Measurements from ENCODE around the gene RXRA.
"Not testable (repeated sequence)": the region's sequence is repeated elsewhere in the genome, so short reads cannot be mapped to it uniquely, and the experiment has no call there.

The RXRA gene

GRCh38 chr9:134308639-134309220, 17.5 kb upstream of the RXRA start:
- not testable (repeated sequence) for DNase-seq (ENCODE audit: low spot score)

GRCh38 chr9:134313470-134313869, 12.8 kb upstream of the RXRA start:
- no peak for DNase-seq (ENCODE audit: low spot score)

GRCh38 chr9:134314039-134314949, 12.0 kb upstream of the RXRA start:
- no peak for DNase-seq (ENCODE audit: low spot score)

DNA sequence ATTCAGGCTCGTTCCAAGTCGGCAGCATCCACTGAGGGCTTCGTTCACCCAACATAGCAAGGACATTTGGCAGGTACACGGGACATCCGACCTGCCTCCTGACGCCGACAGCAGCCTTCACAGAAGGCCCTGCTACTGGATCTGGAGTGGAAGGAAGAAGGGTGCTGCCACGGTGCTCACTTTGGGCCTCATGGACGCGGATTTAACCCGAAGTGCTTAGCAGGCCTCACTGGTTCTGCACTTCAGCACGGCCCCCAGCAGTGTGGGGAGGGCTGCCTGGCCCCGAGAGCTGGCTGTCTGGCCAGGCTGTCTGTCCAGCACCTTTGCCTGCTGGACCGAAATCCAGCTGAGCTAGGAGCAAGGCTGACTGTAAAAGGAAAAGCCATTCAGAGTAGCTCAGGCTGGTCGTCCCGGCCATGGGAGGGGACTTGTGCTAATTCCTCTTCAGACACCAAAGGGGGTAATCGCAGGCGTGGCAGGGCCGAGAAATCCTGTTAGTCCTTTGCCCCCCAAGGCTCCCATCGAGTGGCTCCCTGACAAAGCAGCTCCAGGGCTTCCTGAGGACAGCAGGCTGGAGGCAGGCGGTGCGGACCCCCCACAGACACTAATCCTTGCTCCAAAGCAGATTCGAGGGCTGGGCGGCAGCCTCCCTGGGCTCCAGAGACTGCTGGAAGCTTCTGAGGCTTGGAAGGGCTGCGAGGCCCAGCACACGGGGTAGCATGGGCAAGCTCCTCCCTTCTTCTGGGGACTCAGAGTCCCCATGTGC, 11.1 kb upstream of the RXRA start:
- DNase-seq (ENCODE audit: low spot score): no peak

DNA sequence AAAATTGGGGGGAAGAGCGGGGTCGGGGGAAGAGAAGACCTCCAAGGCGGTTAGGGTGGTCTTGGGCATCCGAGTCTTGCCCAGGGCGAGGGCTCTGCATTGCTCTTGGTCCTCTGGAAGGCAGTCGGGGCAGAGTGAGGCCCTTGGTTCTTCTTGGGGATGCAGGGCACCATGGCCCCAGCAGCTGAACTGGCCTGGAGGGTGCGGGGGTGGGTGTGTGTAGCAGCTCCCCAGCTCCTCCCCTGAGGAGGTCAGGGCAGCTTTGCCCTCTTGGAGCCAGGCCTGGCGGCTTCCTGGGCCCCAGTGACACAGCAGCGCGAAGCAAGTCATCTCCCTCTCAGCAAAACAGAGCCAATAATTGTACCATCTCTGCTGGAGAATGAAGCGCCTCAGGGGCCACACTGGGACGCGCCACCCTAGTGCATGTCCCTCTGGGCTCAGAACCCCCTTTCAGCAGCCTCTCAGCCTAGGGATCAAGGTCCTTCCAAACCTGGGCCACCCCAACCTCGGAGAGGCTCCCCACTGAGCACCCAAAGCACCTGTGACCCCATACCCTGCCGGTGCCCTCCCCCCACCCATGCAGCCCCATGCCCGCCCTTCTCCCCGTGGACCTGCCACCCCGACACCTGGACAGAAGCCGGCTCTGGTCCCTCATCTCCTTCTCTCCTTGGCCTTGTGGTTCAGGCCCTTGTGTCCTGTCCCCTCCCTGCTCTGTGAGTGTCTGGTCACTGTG, 10.4 kb upstream of the RXRA start:
- no peak for DNase-seq (ENCODE audit: low spot score)

DNA sequence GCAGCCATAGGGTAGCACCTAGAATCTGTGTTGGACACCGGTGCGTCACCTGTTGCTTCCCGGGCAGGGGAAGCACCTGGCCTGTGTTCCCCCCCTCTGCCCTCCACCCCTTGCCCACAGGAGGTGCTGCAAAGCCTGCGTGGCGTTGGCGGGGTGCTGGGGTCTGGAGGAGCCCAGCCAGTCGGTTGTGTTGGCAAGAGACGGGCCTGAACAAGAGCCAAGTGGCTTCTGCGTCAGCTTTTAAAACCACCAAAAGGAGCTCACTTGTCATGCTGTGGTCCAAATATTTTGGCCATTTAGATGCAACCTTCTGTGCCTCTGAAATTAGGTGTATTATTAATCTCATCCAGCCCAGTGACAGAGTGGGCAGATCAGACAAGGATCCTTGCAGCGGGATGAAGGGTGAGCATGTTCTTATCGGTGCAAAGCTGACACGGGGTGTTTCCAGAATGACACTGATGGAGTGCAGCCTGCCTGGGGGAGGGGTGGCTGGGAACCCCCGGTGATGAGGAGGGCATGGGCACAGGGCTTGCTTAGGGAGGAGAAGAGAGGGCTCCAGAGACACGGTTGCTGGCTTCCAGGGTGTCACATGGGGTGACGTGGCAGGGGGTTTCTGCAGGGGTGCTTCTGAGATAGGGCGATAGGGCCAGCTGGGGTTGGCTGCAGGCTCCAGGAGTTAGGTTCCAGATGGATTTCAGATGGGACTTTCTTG, 9.7 kb upstream of the RXRA start:
- no peak for DNase-seq (ENCODE audit: low spot score)

DNA sequence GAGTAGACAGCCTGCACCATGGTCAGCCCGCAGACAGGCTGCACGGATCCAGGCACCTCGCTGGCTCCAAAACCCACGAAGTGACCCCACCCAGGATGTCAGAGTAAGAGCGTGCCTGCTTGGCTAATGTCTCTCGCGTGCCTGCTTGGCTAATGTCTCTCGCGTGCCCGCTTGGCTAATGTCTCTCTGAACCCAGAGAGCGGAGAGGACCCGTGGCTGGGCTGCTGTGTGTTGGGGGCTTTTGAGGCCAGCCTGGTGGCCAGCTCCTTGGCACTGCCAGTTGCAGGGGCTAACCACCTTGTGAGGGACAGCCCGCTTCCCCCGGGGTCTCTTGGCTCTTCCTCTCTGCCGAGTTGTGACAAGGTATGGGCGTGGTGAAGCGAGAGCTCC, 8.9 kb upstream of the RXRA start:
- no peak for DNase-seq (ENCODE audit: low spot score)

- no peak for DNase-seq (ENCODE audit: low spot score)
Measured at GRCh38 chr9:134317790-134318414, 8.4 kb upstream of the RXRA start.

- DNase-seq (ENCODE audit: low spot score): no peak
Measured at GRCh38 chr9:134318481-134318891, 7.8 kb upstream of the RXRA start.

GRCh38 chr9:134318941-134319305, 7.3 kb upstream of the RXRA start:
- DNase-seq (ENCODE audit: low spot score): no peak

GRCh38 chr9:134319306-134320125, 6.7 kb upstream of the RXRA start:
- DNase-seq (ENCODE audit: low spot score): no peak

GRCh38 chr9:134320126-134320867, 6.0 kb upstream of the RXRA start:
- no peak for DNase-seq (ENCODE audit: low spot score)

DNA sequence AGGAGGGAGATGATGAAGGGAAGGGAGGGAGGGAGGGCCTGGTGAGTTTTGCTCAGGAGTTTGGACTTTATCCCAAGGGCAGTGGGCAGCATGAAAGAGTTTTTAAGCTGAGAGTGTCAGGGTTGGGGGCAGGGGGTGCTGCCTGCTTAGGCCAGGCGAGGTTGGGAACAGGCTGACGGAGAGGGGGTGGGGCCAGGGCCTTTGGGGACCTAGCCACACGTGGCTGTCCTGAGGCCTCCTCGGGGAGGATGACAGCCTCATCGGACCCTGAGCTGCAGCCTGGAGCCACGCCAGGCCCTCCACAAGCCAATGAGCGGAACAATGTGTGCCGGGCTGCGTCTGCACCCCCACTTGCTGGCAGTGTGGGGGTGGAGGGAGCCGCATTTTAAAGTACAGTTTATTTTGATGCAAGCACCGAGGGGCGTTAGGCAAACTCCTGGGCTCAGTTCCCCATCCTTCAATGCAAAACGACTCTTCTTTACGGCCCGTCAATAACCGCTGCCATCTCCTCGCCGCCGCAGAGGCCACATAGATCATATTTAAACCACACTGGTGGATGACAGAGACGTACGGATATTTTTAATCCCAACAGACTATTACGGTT, 5.3 kb upstream of the RXRA start:
- DNase-seq (ENCODE audit: low spot score): no peak

- DNase-seq (ENCODE audit: low spot score): no peak
Measured at GRCh38 chr9:134321531-134321930, 4.7 kb upstream of the RXRA start.

DNA sequence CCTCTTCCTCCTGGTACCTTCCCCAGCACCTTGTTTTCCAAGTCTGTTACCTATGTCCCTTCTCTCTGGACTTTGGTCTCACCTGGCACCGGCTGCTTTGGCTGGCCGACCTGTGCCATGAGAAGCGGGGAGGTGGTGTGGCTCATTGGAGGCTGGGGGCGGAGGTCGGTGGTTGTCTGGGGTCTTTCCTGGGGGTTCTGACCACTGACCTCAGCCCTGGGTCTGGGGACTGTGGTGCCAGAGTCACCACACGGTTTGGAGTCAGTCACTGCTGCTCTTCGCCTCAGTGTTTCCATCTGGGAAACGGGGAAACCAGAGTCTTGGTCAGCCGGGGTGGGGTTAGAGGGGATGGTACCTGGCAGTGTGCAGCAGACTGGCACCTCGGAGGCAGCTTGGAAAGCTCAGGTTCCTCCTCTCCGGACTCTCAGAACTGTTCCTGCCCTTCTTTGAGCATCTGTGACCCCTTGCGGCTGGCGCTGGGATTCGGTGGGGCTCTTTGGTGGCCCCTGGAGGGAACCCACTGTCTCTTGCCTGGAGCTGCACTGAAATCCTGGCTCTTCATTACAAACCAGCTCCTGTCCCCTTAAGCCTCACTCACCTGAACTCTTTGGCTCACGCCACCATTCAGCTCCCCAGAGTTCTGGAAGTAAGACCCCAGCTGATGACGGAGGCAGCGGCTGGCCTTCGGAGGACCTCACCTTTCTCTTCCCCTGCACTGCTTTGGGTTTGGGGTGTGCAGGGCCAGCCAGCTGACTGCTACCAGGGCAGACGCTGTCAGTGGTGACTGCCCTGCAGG, 4.1 kb upstream of the RXRA start:
- no peak for DNase-seq (ENCODE audit: low spot score)

- DNase-seq (ENCODE audit: low spot score): no peak
Measured at GRCh38 chr9:134322781-134323241, 3.4 kb upstream of the RXRA start.

GRCh38 chr9:134323741-134324358, 2.4 kb upstream of the RXRA start:
- no peak for DNase-seq (ENCODE audit: low spot score)
